ENCODE results near the gene PTK6. TPM values are rescaled to one million over a fixed set of nuclear protein-coding genes. Genes with fewer than 3 reads are reported as not detected.

Gene PTK6
- total RNA-seq, 4 donors from 2014 or later: 0.11 TPM; not detected in 3

DNA sequence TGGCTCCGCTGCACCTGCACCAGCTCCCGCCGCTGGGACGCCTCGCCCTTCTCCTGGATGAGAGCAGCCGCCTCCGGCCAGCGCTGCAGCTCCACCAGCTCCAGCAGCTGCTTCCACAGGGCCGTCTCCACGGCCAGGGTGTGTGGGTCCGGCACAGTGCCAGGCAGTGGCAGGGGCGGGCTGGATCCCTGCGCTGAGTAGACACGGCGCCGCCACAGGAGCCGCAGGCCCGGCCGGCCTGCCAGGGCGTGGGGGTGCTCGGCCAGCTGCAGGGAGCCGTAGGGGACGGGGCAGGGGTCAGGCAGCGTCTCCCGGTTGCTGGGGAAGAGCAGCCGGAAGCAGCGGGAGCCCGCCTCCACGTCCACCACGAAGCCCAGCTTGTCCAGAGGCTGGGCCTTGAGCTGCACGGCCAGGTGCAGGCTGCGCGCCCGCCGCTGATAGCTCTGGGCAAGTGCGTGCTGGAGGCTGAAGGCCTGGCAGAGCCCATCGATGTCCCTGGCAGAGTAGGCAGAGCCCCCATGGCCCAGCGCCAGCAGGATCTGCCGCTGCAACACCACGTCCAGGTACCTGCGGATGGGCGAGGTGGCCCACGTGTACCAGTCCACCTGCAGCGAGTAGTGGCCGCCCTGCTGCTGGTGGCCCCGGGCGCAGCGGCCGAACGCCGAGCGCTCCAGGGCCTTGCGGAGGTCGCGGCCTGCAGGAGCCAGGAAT is 26.2 kb upstream of the PTK6 start:
- Histone ChIP-seq H3K27me3 (no peaks in the 10 kb centered on the region), H3K4me1 (no peaks in the 10 kb centered on the region), H3K4me3 (replicated peaks in 1 of 3) (no peak overlapping the region), H3K36me3 (peaks cover 44 to 55% of the 10 kb centered on the region in 2 donors), H3K27ac (no peak overlapping the region), H3K9me3 (no peaks in the 10 kb centered on the region)
- TF ChIP-seq, protein P1, sequence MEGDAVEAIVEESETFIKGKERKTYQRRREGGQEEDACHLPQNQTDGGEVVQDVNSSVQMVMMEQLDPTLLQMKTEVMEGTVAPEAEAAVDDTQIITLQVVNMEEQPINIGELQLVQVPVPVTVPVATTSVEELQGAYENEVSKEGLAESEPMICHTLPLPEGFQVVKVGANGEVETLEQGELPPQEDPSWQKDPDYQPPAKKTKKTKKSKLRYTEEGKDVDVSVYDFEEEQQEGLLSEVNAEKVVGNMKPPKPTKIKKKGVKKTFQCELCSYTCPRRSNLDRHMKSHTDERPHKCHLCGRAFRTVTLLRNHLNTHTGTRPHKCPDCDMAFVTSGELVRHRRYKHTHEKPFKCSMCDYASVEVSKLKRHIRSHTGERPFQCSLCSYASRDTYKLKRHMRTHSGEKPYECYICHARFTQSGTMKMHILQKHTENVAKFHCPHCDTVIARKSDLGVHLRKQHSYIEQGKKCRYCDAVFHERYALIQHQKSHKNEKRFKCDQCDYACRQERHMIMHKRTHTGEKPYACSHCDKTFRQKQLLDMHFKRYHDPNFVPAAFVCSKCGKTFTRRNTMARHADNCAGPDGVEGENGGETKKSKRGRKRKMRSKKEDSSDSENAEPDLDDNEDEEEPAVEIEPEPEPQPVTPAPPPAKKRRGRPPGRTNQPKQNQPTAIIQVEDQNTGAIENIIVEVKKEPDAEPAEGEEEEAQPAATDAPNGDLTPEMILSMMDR (IDR thresholded peaks at IDR 0.05): no peak
- TF ChIP-seq POLR2A (IDR thresholded peaks at IDR 0.05): no peak
- 93 to 98% methylated on average over 18 to 20 of the region's 55 CpGs for WGBS, 2 donors
- intact Hi-C loops (cut with DNase I): no loop called here
- no peak for DNase-seq

DNA sequence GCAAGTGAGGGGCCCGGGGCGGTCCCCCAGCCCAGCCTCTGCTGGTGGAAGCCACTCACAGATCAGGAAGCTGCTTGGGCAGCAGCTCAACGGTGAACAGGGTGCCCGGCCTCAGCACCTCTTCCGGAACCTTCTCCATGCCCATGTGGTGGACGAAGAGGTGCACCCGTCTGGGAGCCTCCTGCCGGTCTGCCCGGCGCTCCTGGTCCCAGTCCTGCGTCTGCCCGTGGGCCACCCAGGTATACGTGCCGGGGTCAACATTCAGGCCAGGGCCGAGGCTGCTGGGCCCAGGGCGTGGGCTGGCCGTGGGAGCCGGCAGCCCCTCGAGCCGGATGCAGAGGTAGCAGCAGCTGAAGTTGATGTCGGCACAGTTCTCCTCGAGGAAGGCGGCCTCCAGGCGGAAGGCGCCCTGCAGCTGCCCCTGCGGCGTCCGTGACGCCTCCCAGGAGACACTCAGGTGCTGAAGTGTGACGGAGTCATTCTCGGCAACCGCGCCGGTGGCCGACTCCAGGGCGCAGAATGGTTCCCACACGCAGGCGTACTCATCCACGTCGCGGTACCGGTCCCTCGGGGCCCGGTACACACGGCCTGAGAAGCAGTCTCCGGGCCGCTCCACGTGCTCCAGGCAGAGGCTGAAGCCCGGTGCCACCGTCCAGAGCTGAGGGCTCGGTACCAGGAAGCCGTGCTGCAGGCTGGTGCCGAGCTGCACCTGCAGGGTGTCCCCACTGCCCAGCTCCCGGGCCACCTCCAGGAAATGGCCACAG is 25.5 kb upstream of the PTK6 start:
- DNase-seq: no peak
- TF ChIP-seq, protein P1 (IDR thresholded peaks at IDR 0.05): no peak
- no peak for TF ChIP-seq POLR2A (IDR thresholded peaks at IDR 0.05)
- Histone ChIP-seq H3K4me3 (replicated peaks in 1 of 3) (no peak overlapping the region), H3K36me3 (peaks cover 44 to 55% of the 10 kb centered on the region in 2 donors), H3K9me3 (no peaks in the 10 kb centered on the region), H3K27ac (no peak overlapping the region), H3K27me3 (no peaks in the 10 kb centered on the region), H3K4me1 (no peaks in the 10 kb centered on the region)
- intact Hi-C loops (cut with DNase I): no loop called here
- 83 to 95% methylated on average over 7 to 30 of the region's 54 CpGs for WGBS, 2 donors

DNA sequence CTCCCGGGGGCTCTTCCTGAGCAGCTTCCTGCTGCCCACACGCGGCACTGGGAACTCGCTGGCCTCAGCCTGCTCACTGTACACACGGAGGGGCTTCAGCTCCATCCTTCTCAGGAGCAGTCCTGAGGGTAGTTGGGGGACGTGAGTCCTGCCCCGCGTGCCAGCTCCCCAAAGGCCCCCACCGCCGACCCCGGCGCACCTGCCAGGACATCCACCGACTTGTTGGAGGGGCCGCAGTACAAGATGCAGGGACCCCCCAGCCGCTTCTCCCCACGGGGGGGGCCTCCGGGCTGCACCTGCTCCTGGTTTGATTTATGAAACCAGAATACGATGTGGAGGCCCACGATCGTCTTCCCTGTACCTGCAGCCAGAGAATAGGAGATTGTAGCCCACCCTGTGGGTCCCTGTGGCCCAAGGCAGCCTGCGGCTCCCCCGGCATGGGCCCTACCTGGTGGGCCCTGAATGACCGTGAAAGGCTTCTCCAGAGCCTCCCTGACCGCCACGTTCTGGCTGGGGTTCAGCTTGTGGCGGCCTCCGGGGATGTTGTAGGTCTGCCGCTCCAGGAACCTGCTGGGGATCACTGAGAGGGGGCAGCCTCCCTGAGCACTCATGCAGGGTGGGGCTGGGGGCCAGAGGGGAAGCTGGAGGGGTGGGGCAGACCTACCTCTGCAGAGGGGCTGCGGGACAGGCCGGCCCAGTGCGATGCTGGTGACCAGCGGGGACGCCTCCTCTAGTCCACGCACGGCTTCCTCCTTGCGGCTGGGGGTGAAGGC is 24.6 kb upstream of the PTK6 start:
- TF ChIP-seq POLR2A (IDR thresholded peaks at IDR 0.05): no peak
- TF ChIP-seq, protein P1 (IDR thresholded peaks at IDR 0.05): no peak
- intact Hi-C loops (cut with DNase I): no loop called here
- H3K27me3 ChIP-seq: no peaks in the 10 kb centered on the region
- H3K9me3 ChIP-seq: no peaks in the 10 kb centered on the region
- 83 to 94% methylated on average over 5 to 17 of the region's 36 CpGs for WGBS, 2 donors
- DNase-seq: no peak
- no peak overlapping the region for H3K27ac ChIP-seq
- peaks cover 44 to 55% of the 10 kb centered on the region in 2 donors for H3K36me3 ChIP-seq
- no peaks in the 10 kb centered on the region for H3K4me1 ChIP-seq
- no peak overlapping the region for H3K4me3 ChIP-seq (replicated peaks in 1 of 3)

DNA sequence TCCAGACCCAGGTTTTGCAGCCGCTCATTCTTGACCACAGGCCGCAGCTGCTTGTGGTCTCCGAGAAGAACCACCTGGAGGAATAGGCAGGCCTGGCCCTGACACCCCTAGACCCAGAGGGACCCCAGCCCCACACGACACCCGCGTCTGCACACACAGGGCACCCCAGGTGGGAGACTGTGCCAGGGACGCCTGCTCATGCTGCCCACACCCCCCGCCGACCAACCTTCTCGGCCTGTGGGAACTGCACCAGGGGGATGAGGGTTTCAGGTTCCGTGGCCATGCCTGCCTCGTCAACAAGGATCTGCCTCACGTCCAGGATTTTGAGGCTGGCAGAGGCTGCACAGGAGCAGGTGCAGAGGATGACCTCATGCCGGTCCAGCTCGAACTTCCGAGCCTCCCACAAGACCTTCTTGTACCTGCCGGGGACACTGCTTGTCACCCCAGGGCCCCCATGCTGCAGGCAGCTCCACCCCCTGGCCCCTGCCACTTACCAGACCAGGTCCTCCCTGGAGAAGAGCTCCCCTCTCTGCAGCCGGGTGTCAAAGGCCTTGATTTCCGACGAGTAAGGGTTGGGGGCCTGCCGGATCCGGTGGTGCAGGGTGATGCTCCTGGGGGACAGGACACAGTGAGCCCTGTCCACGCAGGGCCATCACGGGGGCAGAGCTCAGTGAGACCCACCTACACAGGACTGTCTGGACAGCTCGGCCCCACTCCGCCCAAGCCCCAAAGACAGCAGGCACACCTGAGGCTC is 23.9 kb upstream of the PTK6 start:
- DNase-seq: no peak
- Histone ChIP-seq H3K27me3 (no peaks in the 10 kb centered on the region), H3K4me3 (replicated peaks in 1 of 3) (no peak overlapping the region), H3K36me3 (peaks cover 44 to 55% of the 10 kb centered on the region in 2 donors), H3K27ac (no peak overlapping the region), H3K4me1 (no peaks in the 10 kb centered on the region), H3K9me3 (no peaks in the 10 kb centered on the region)
- TF ChIP-seq POLR2A (IDR thresholded peaks at IDR 0.05): no peak
- TF ChIP-seq, protein P1 (IDR thresholded peaks at IDR 0.05): no peak
- intact Hi-C loops (cut with DNase I): no loop called here
- WGBS, 2 donors: 89 to 94% methylated on average over 10 to 14 of the region's 26 CpGs
